ENCODE results near the gene TMEM229B. TPM values are rescaled to one million over a fixed set of nuclear protein-coding genes. Genes with fewer than 3 reads are reported as not detected.

The TMEM229B gene
- total and polyA plus RNA-seq, 2 experiments from 2014 or later: 18.3 to 25.6 TPM

DNA sequence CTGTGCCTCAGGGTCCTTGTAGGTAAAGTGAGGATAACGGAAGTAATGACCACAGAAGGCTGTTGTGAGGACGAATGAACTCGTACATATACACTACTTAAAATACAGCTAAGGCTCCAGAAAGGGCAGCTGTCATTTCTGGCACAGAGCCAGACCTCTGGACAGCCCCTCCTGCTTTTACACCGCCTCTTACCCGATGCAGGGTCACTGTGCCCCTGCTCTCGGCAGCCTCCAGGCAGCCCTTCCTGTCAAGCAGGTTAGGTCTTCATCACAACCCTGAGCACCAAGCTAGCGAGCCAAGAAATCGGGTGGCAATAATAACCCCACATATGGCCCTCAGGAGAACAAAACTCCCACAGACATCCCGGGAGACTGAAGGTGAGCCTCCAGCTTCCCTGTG, 8.5 kb downstream of the TMEM229B start:
- H3K9me3 ChIP-seq (ENCODE audit: low read depth): no peaks in the 10 kb centered on the region
- H3K27me3 ChIP-seq: no peaks in the 10 kb centered on the region
- no peak overlapping the region for H3K4me2 ChIP-seq
- H3K27ac ChIP-seq: no peak overlapping the region
- no peak for TF ChIP-seq EZH2 (IDR thresholded peaks at IDR 0.05; ENCODE audit: borderline replicate concordance)
- TF ChIP-seq, protein P1, sequence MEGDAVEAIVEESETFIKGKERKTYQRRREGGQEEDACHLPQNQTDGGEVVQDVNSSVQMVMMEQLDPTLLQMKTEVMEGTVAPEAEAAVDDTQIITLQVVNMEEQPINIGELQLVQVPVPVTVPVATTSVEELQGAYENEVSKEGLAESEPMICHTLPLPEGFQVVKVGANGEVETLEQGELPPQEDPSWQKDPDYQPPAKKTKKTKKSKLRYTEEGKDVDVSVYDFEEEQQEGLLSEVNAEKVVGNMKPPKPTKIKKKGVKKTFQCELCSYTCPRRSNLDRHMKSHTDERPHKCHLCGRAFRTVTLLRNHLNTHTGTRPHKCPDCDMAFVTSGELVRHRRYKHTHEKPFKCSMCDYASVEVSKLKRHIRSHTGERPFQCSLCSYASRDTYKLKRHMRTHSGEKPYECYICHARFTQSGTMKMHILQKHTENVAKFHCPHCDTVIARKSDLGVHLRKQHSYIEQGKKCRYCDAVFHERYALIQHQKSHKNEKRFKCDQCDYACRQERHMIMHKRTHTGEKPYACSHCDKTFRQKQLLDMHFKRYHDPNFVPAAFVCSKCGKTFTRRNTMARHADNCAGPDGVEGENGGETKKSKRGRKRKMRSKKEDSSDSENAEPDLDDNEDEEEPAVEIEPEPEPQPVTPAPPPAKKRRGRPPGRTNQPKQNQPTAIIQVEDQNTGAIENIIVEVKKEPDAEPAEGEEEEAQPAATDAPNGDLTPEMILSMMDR (IDR thresholded peaks at IDR 0.05; ENCODE audit: poor library complexity): no peak
- TF ChIP-seq EZH2phosphoT487 (IDR thresholded peaks at IDR 0.05; ENCODE audit: low read depth, severe bottlenecking, unreplicated experiment): no peak
- H3K4me3 ChIP-seq: no peak overlapping the region
- H2AFZ ChIP-seq: no peak overlapping the region
- H3K79me2 ChIP-seq: no peaks in the 10 kb centered on the region
- no peaks in the 10 kb centered on the region for H3K36me3 ChIP-seq (replicated peaks; ENCODE audit: insufficient read depth, low read depth)
- no peaks in the 10 kb centered on the region for H3K9me2 ChIP-seq (replicated peaks; ENCODE audit: insufficient read depth)
- H3K4me1 ChIP-seq (ENCODE audit: insufficient read depth): no peaks in the 10 kb centered on the region
- H4K20me1 ChIP-seq (ENCODE audit: insufficient read depth, poor library complexity, severe bottlenecking): no peaks in the 10 kb centered on the region
- DNase-seq (ENCODE audit: low spot score): no peak
- WGBS (ENCODE audit: low lambda C conversion rate, missing lambda C conversion rate): 57% methylated on average over 9 of the region's 9 CpGs

GRCh38 chr14:67478800-67479084, 9.8 kb downstream of the TMEM229B start:
- TF ChIP-seq, protein P1 (IDR thresholded peaks at IDR 0.05; ENCODE audit: poor library complexity): no peak
- no peak for TF ChIP-seq EZH2phosphoT487 (IDR thresholded peaks at IDR 0.05; ENCODE audit: low read depth, severe bottlenecking, unreplicated experiment)
- no peak for TF ChIP-seq EZH2 (IDR thresholded peaks at IDR 0.05; ENCODE audit: borderline replicate concordance)
- Histone ChIP-seq H3K4me2 (no peak overlapping the region), H2AFZ (no peak overlapping the region), H3K9me2 (replicated peaks; ENCODE audit: insufficient read depth) (no peaks in the 10 kb centered on the region), H3K4me3 (no peak overlapping the region), H4K20me1 (ENCODE audit: insufficient read depth, poor library complexity, severe bottlenecking) (no peaks in the 10 kb centered on the region), H3K9me3 (ENCODE audit: low read depth) (no peaks in the 10 kb centered on the region), H3K4me1 (ENCODE audit: insufficient read depth) (no peaks in the 10 kb centered on the region), H3K36me3 (replicated peaks; ENCODE audit: insufficient read depth, low read depth) (no peaks in the 10 kb centered on the region), H3K79me2 (no peaks in the 10 kb centered on the region), H3K27me3 (no peaks in the 10 kb centered on the region), H3K27ac (no peak overlapping the region)
- 78% methylated on average over 2 of the region's 2 CpGs for WGBS (ENCODE audit: low lambda C conversion rate, missing lambda C conversion rate)
- no peak for DNase-seq (ENCODE audit: low spot score)

DNA sequence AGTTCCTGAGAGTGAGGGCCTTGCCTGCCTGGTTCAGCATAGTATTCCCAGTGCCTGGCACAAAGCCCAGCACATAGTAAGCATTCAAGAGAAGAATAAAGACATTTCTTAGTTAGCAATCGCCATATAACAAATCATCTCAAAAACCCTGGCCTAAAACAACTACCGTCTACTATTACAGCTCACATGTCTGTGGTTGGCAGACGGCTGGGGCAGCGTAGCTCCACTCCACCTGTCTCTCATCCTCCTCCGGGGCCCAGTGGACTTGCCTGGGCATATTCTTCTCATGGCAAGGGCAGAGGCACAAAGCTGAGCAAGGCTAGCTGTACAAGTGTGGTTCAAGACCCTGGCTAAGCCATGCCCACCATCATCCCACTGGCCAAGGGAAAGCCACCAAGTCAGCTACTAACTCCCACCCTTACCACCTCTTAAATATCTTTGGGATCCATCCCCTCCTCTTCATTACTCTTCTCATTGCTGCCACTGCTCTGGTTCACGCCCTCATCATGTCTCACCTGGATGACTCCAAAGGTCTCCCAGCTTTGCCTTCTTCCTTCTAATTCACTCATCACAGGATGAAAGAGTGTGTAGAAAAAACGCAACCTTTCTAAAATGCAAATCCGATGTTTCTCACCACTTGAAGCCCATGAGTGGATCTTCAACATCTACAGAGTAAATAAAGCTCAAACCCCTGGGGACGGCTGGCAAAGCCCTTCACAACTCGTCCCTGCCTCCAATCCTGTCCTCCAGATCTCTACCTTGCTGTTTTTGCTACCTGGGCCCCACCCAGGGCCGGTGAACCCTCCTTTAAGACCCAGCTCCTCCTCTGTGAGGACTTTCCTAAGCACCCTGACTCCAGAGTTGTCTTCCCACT, 10.4 kb downstream of the TMEM229B start:
- no peaks in the 10 kb centered on the region for H3K9me3 ChIP-seq (ENCODE audit: low read depth)
- WGBS (ENCODE audit: low lambda C conversion rate, missing lambda C conversion rate): 87% methylated on average over 11 of the region's 11 CpGs
- no peak for DNase-seq (ENCODE audit: low spot score)
- H3K4me1 ChIP-seq (ENCODE audit: insufficient read depth): no peaks in the 10 kb centered on the region
- no peak overlapping the region for H3K27ac ChIP-seq
- no peaks in the 10 kb centered on the region for H3K9me2 ChIP-seq (replicated peaks; ENCODE audit: insufficient read depth)
- no peak overlapping the region for H3K4me3 ChIP-seq
- TF ChIP-seq, protein P1 (IDR thresholded peaks at IDR 0.05; ENCODE audit: poor library complexity): no peak
- TF ChIP-seq EZH2phosphoT487 (IDR thresholded peaks at IDR 0.05; ENCODE audit: low read depth, severe bottlenecking, unreplicated experiment) (no peak), EZH2 (IDR thresholded peaks at IDR 0.05; ENCODE audit: borderline replicate concordance) (no peak)
- no peak overlapping the region for H3K4me2 ChIP-seq
- no peaks in the 10 kb centered on the region for H3K79me2 ChIP-seq
- H3K27me3 ChIP-seq: no peaks in the 10 kb centered on the region
- no peaks in the 10 kb centered on the region for H4K20me1 ChIP-seq (ENCODE audit: insufficient read depth, poor library complexity, severe bottlenecking)
- H3K36me3 ChIP-seq (replicated peaks; ENCODE audit: insufficient read depth, low read depth): no peaks in the 10 kb centered on the region
- no peak overlapping the region for H2AFZ ChIP-seq
